ENCODE results near the gene PHF21A.
A peak's percentile ranks its signal among the peaks of the same experiment; 100 is the strongest.

The PHF21A gene

GRCh38 chr11:46119352-46120216 lies 1.7 kb downstream of the PHF21A start:
- TF ChIP-seq SIN3A (IDR thresholded peaks at IDR 0.05; ENCODE audit: borderline replicate concordance, insufficient read depth, low read length) (no peak; the same call in 1 of the 2 replicates), POLR2AphosphoS5 (IDR thresholded peaks at IDR 0.05; ENCODE audit: low read depth, low read length) (no peak), FOXP2 (optimal IDR thresholded peaks at IDR 0.05; ENCODE audit: borderline replicate concordance, extremely low read depth, extremely low read length, insufficient read depth) (peak; percentile 7)

GRCh38 chr11:46118702-46119351 lies 2.4 kb downstream of the PHF21A start:
- no peak for TF ChIP-seq FOXP2 (optimal IDR thresholded peaks at IDR 0.05; ENCODE audit: borderline replicate concordance, extremely low read depth, extremely low read length, insufficient read depth)
- TF ChIP-seq POLR2AphosphoS5 (IDR thresholded peaks at IDR 0.05; ENCODE audit: low read depth, low read length): no peak
- no peak for TF ChIP-seq REST (IDR thresholded peaks at IDR 0.05; ENCODE audit: insufficient read depth in 1 of 2, low read depth in 2 of 2, low read length in 2 of 2)

- no peak for TF ChIP-seq TAF1 (IDR thresholded peaks at IDR 0.05; ENCODE audit: borderline replicate concordance, insufficient read depth, low read length)
- TF ChIP-seq SIN3A (IDR thresholded peaks at IDR 0.05; ENCODE audit: borderline replicate concordance, insufficient read depth, low read length): no peak
- TF ChIP-seq FOXP2 (optimal IDR thresholded peaks at IDR 0.05; ENCODE audit: borderline replicate concordance, extremely low read depth, extremely low read length, insufficient read depth): no peak
- no peak for TF ChIP-seq REST (IDR thresholded peaks at IDR 0.05; ENCODE audit: insufficient read depth in 1 of 2, low read depth in 2 of 2, low read length in 2 of 2)
- TF ChIP-seq POLR2AphosphoS5 (IDR thresholded peaks at IDR 0.05; ENCODE audit: low read depth, low read length): no peak
Observed at GRCh38 chr11:46117842-46118241, 3.4 kb downstream of the PHF21A start.

DNA sequence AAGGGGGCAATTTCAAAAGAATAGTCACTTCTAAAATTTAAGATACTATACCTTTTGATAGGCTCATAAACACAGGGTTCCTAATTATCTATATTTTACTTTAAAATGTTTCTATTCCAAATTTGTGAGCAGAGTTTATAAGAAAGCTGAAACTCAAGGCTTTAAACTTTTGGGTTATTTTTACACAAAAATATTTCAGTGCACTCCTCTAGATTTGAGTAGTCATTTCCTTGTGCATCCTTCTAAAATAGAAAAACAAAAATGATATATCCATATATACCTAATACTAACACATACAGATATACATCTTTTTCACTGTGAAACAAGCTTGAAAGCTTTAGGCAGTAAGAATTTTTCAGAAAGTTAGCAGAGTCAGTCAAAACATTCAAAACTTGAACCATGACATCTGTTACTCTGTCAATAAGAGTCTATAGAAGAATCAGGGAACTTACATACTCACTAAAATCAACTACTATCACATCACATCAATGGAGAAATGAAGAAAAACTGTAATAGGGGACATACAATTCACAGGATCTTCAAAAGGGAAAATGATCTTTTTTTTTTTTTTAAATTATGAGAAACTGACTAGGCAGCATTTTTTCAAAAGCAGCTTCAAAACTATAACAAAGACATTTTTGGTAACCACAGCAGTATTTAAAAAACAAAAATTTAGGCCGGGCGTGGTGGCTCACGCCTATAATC lies 5.1 kb downstream of the PHF21A start:
- no peak for TF ChIP-seq SIN3A (IDR thresholded peaks at IDR 0.05; ENCODE audit: borderline replicate concordance, insufficient read depth, low read length)
- TF ChIP-seq POLR2AphosphoS5 (IDR thresholded peaks at IDR 0.05; ENCODE audit: low read depth, low read length): no peak
- no peak for TF ChIP-seq TAF1 (IDR thresholded peaks at IDR 0.05; ENCODE audit: borderline replicate concordance, insufficient read depth, low read length)
- no peak for TF ChIP-seq REST (IDR thresholded peaks at IDR 0.05; ENCODE audit: insufficient read depth in 1 of 2, low read depth in 2 of 2, low read length in 2 of 2)
- no peak for TF ChIP-seq FOXP2 (optimal IDR thresholded peaks at IDR 0.05; ENCODE audit: borderline replicate concordance, extremely low read depth, extremely low read length, insufficient read depth)

DNA sequence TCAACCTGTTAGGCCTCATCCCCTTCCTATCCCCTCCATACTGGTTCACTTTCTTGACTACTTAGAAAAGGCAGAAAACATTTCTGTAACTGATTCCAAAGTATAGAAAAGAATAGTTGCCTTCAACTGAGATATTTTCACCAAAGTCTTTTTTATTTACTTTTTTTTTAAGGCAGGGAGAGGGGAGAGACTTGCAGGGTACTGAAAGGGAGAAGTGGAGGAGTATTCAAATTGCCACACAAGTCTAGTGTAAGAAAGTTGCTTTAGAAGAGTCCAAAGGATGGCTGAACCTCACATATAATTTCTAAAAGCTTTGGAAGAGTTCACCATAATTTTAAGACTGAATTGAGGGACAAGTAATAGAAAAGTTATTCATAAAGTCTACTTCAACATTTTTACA lies 6.3 kb downstream of the PHF21A start:
- TF ChIP-seq REST (IDR thresholded peaks at IDR 0.05; ENCODE audit: insufficient read depth in 1 of 2, low read depth in 2 of 2, low read length in 2 of 2): no peak
- TF ChIP-seq POLR2AphosphoS5 (IDR thresholded peaks at IDR 0.05; ENCODE audit: low read depth, low read length): no peak
- no peak for TF ChIP-seq FOXP2 (optimal IDR thresholded peaks at IDR 0.05; ENCODE audit: borderline replicate concordance, extremely low read depth, extremely low read length, insufficient read depth)
- TF ChIP-seq TAF1 (IDR thresholded peaks at IDR 0.05; ENCODE audit: borderline replicate concordance, insufficient read depth, low read length): no peak
- no peak for TF ChIP-seq SIN3A (IDR thresholded peaks at IDR 0.05; ENCODE audit: borderline replicate concordance, insufficient read depth, low read length)

All from PFSK-1 (cell line).